RWPE1 (cell line): Measurements from ENCODE around the gene SUPT3H.
A peak's percentile ranks its signal among the peaks of the same experiment; 100 is the strongest.

Experiments used
- CTCF ChIA-PET: fragments of 350-600 bp; sonication (Branson Sonifier 250); formaldehyde crosslinking; extraction: SDS; loops from one replicate; lab custom pipeline; 2021; lab: Yijun Ruan, JAX
- POLR2A ChIA-PET: fragments of 400-600 bp; formaldehyde crosslinking; extraction: SDS; loops from one replicate; lab custom pipeline; 2020; ENCODE audit warnings: antibody characterized with exemption; ENCODE audit not compliant: low non-redundant PET; lab: Yijun Ruan, JAX
- DNase-seq: peaks from one replicate; pipeline ENCODE4 v3.0.0; 2012; ENCODE audit warnings: low spot score
- H3K27ac ChIP-seq: fragments of 450-650 bp; 2 replicates; pipeline ENCODE4 v1.5.1; 2017
- TF ChIP-seq, protein P1 (sequence below): fragments of 450-650 bp; conservative IDR thresholded peaks from 2 replicates; pipeline ENCODE4 v1.5.1; 2017; ENCODE audit warnings: low read depth, mild to moderate bottlenecking

Gene SUPT3H

DNA sequence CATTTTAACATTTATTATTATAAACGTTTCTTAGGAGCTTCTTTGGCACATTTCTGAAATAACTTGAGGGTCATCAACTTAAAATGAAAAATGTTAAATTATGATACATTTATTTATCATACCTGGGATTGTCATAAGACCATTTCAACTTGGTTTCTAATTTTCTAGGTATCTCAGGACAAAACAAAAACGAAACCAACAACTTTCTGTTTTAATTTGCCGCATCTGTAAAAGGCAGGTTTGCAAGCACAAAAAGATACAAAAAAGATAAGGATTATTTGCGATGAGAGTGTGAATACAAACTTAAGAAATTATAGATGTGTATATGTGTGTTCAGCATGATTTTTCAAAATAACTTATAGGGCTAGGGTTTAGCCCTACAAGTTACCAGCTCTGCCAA, 444.6 kb downstream of the SUPT3H start:
- no peak overlapping the region for H3K27ac ChIP-seq
- TF ChIP-seq, protein P1, sequence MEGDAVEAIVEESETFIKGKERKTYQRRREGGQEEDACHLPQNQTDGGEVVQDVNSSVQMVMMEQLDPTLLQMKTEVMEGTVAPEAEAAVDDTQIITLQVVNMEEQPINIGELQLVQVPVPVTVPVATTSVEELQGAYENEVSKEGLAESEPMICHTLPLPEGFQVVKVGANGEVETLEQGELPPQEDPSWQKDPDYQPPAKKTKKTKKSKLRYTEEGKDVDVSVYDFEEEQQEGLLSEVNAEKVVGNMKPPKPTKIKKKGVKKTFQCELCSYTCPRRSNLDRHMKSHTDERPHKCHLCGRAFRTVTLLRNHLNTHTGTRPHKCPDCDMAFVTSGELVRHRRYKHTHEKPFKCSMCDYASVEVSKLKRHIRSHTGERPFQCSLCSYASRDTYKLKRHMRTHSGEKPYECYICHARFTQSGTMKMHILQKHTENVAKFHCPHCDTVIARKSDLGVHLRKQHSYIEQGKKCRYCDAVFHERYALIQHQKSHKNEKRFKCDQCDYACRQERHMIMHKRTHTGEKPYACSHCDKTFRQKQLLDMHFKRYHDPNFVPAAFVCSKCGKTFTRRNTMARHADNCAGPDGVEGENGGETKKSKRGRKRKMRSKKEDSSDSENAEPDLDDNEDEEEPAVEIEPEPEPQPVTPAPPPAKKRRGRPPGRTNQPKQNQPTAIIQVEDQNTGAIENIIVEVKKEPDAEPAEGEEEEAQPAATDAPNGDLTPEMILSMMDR: no peak
- ChIA-PET CTCF (no interaction called here), POLR2A (no interaction called here)
- DNase-seq: no peak

DNA sequence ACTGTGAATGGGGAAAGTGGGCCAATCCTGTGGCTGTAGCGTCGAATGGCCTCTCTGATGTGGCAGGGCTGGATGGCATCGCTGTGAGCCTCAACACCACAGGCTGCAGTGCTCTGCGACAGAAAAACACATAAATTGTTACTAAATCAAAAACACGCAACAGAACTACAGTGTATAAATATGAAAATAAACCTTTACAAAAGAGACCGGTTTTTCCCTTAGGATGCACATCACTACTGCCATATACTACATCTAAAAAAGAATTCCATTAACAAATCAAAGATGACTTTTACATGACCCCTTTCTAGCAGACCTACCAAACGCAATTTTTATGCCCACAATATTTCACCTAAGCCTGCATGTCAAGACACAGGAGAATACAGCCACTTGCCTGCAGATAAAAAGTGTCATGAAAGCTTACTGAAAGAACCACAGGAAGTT, 445.1 kb downstream of the SUPT3H start:
- ChIA-PET POLR2A (no interaction called here), CTCF (no interaction called here)
- H3K27ac ChIP-seq: no peak overlapping the region
- no peak for DNase-seq
- TF ChIP-seq, protein P1: no peak

DNA sequence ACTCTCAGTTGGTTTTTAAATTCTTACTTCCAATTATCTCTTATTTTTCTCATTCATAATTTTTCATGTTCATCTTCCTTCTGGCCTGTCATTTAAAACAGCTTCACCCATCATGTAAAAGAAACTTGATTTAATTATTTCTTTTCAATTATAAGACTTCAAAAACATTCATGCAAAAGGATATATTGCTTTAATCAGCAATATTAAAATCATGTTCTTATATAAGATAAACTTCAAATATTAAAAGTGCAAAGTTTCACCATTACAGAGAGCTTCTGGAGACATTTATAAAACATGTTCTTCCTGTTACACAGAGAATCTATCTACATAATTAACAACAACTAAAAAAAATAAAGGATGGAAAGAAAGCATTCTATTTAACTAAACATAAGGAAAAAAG, 446.3 kb downstream of the SUPT3H start:
- H3K27ac ChIP-seq: no peak overlapping the region
- TF ChIP-seq, protein P1: no peak
- DNase-seq: no peak
- ChIA-PET POLR2A (no interaction called here), CTCF (interaction anchor here (0.7 kb wide), 1 partner anchor 107 kb away, joined by 3 read pairs; no protein-coding TSS in a partner anchor)

DNA sequence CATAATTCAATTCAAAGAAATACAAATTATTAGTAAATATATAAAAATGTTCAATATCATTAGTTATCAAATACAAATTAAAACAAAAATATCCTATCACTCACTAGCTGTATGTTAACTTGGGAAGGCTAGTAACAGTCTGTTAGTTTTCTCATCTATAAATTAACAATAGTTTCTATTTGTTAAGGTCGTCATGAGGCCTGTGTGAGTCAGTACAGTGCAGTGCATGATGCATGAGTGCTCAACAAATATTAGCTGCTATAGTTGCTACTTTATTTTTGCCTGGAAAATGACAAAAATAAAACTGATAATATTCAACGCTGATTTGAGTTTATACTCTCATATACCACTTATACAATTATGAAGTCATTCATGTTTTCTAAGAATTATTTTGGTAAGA, 451.2 kb downstream of the SUPT3H start:
- ChIA-PET CTCF (no interaction called here), POLR2A (no interaction called here)
- H3K27ac ChIP-seq: no peak overlapping the region
- DNase-seq: peak; percentile 3
- TF ChIP-seq, protein P1: no peak

DNA sequence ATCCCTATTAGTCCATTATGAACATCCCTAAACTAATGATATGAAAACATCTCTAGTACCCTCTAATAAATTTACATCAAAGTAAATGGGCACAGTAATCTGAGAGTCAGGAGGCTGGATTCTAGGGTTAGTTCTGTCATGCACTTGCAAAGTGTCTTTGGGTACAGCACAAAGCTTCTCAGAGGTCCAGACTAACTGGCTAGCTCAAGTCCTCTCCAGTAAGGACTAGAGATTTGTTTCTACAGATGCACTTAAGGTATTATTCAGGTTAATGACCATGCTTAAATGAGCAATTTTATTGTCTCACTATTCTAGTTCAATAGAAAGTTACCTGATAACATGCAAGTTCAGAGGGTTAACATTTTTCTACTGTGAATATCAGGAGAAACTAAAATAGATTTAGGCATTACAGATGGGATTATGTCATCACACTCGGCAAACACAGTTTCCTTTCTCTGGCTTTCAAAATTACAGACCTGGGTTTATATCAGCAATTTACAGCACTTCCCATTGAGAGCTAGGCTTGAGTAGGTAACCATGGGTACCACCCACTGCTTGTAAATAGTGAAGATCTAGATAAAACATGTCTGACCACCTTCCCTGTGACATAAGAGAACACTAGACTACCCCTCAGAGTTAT, 452.5 kb downstream of the SUPT3H start:
- ChIA-PET POLR2A (no interaction called here), CTCF (interaction anchor here (0.8 kb wide), 1 partner anchor 697 kb away, joined by 3 read pairs; no protein-coding TSS in a partner anchor)
- no peak overlapping the region for H3K27ac ChIP-seq
- TF ChIP-seq, protein P1: no peak
- DNase-seq: no peak

DNA sequence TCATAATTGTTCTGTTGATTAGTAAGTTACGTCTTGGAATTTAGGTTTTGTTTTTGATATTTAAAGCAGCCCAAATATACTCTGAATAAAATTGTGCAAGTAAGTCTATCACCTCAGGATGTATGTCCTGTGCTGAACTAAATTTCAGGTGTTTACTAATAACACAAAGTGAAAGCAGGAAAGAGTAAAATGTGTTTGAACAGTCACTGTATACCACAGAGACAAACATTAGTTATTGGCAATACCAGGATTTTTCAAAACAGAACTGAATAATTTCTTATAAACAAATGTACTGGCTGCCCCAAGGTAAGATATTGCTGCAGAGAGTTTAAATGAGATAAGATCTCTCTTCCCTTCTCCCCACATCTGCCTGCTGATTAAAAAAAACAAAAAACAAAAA, 454.3 kb downstream of the SUPT3H start:
- DNase-seq: no peak
- ChIA-PET CTCF (no interaction called here), POLR2A (no interaction called here)
- H3K27ac ChIP-seq: no peak overlapping the region
- TF ChIP-seq, protein P1: no peak
